NCI-H345 (cell line): ENCODE results near the gene LIPA.

Experiments used
- DNase-seq: peaks from one replicate; lab custom pipeline; 2025; lab: John Stamatoyannopoulos, UW

LIPA gene

GRCh38 chr10:89164920-89165319, 86.7 kb downstream of the LIPA start:
- no peak for DNase-seq

DNA sequence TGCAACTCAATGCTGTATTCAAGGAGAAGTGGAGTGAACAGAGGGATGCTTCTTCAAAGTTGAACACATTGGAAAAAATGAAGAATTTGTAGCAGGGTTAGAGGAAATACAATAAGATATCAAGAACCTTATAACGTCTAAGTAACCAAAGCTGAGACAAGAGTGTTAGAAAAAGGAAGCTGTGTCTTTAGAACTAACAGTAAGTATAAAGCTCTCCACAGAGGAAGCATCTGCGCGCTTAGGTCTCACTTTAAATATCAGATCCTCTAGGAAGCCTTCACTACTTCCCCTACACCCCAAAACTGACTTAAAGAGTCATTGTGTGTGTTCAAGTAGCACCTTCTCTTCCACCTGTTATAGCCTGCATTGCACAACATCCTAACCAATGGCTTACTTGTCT, 87.5 kb downstream of the LIPA start:
- no peak for DNase-seq
